AML-193 (cell line): ENCODE data around the gene BEX3.

Experiments used
- DNase-seq, 2 experiments: peaks; one replicate each; lab custom pipeline; 2025; lab: John Stamatoyannopoulos, UW

The BEX3 gene

DNA sequence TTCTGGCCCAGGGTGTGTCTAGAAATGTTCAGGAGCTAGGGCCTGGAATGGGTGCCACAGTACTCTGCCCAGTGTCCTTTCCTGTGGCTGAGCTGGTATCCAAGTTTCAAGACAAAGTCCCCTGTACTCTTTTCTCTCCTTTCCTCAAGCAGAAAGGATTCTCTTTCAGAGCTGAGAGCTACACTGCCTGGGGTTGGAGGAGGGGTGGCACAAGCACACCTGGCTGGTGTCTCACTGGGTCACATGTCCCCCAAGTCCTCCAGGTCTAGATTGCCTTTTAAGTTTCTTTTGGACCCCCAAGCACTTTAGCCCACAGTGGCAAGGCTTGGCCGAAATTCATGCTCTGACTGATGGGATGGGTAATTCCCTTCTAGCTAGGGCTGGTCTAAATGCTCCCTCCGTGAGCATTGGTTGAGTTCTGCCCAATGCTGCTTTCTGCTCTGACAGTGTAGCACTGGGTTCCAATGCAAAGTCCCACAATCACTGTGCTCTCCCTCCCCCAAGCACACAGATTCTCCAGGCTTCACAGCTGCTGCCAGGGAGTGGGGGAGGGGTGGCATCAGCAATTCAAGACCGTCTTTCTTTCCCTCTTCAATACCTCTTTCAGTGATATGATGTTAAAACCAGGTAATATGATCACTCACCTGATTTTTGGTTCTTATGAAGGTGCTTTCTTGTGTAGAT is 47.8 kb downstream of the BEX3 start:
- no peak for DNase-seq
